HG02885 (cell line): ENCODE results near the gene TACSTD2.
"Not testable (repeated sequence)": the region's sequence is repeated elsewhere in the genome, so short reads cannot be mapped to it uniquely, and the experiment has no call there.

Experiments used
- ATAC-seq: cut with Tn5 transposase; IDR thresholded peaks from one replicate; pipeline ENCODE4 v1.9.1; 2021; ENCODE audit warnings: mild to moderate bottlenecking; ENCODE audit not compliant: unreplicated experiment, poor library complexity

The TACSTD2 gene

DNA sequence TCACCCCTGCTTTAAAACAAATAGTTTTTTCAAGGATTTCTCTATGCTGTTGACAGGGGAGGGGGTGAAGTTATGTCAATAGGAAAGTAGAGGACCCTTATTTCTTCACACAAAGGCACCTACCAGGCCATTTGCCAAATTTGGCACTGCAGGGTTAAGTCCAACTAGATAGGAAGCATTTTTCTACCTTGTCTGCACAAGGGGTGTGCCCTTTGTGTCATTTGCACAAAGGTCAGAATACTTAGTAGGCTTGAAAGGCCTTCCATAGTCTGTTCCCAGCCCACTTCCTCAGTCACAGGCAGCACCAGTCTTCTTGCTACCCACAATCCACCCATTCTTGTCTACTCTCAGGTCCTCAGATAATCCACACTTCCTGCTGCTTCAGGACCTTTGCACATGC, 7.0 kb downstream of the TACSTD2 start:
- no peak for ATAC-seq

DNA sequence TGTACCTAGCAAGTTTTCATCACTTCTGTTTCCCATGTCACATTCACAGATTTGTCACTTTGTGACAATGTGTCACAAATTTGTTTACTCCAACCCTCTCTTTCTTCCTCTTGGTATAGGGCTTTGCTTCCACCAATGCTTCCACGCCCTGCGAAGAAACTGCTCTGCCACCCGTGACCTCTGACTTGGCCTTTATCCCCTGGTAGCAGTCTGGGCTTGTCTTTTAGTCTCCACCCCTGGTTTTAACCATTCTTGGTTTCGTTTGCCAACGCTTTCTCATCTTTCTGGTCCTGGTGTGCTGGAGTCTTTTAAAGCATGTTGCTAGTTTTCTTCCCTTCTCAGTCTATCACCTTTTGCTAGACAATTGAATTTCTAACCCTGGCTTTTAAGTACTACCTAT, 8.1 kb downstream of the TACSTD2 start:
- ATAC-seq: no peak

GRCh38 chr1:58568271-58568860, 8.7 kb downstream of the TACSTD2 start:
- no peak for ATAC-seq

GRCh38 chr1:58566339-58566738, 10.7 kb downstream of the TACSTD2 start:
- ATAC-seq: no peak

- ATAC-seq: not testable (repeated sequence)
Measured at GRCh38 chr1:58563715-58564114, 13.3 kb downstream of the TACSTD2 start.

- no peak for ATAC-seq
Measured at GRCh38 chr1:58561633-58562032, 15.4 kb downstream of the TACSTD2 start.

DNA sequence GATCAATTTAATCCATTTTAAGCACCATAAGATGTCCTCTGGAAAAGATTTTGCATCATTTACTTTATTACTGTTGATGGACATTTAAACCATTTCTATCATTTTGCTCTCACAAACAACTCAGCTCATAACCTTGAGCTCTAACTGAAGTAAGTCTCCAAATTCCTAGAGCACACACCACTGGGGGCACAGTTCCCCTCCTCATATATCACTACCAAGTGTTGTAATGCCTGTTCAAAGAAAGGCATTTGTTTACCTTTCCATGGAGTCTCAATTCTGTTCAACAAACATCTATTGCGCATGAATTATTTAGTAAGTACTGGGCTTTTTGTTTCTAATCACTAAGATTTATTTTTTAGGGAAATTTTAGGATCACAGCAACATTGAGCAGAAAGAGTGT, 21.7 kb downstream of the TACSTD2 start:
- ATAC-seq: no peak

- ATAC-seq: no peak
Measured at GRCh38 chr1:58551186-58552140, 25.6 kb downstream of the TACSTD2 start.

- not testable (repeated sequence) for ATAC-seq
Measured at GRCh38 chr1:58549291-58549690, 27.8 kb downstream of the TACSTD2 start.

DNA sequence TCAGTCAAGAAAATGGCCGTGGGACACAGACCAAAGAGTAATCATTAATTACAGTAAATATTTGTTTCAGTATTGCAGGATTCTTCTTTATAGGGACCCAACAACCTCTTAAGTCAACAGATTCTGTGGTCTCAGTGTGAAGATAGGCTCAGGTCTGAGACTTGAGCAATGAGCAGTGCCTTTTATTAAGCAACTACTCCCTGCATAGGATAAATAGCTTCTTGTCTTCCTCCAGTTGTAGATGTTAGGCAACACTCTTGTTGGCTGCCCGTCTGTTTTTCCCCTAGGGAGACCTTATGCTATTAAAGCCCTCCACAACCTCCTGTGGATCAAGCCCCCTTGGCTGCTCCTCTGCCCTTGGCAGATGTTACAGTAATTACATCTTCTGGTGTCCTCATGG, 28.7 kb downstream of the TACSTD2 start:
- no peak for ATAC-seq

GRCh38 chr1:58546520-58547308, 30.3 kb downstream of the TACSTD2 start, which contains the start of gene OMA1:
TSS of gene OMA1 (minus strand) at chr1:58546726. CDS start at chr1:58539294, 7,432 bp downstream.
- ATAC-seq: peak; percentile 97

DNA sequence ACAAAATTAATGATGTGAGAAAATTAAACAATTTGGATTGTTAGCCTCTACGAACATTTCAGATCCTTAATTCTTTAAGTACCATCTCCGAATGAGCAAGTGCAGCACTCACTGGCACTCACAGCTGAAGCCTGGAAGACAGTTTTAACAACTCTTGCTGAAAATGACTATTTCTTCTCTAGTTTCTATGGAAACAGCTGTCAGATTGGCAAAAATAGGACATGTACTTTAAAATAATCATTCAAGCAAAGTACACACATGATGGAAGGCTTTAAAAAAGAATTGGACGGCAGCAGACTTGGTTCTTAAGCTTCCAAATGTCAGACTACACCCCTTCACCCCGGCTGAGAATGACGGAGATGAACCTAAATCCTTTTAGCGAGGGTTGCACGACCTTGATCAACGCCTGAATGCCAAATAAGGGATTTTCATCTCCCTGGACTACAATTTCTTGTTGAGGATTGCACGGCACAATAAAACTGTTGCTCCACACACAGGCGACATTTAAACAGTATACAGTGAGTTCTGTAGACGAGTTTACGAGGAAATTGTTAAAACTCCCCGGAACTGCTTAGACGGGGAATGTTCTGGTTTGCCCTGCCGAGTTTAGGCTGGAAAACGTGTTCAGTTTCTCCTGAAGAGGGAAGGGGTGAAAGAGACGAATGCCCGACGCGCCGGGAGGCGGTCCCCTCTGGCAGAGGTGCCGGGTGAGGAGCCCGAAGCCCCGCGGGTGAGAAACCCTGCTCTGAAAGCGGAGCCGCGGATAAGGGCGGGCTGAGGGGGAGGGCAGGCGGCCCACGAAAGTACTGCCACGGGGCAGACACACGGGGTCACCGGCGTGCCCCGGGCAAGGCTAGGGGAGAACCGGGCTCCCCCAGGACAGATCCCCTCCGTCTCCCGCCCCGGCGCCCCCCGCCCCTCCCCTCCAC, 31.2 kb downstream of the TACSTD2 start:
- ATAC-seq: peak; percentile 53

DNA sequence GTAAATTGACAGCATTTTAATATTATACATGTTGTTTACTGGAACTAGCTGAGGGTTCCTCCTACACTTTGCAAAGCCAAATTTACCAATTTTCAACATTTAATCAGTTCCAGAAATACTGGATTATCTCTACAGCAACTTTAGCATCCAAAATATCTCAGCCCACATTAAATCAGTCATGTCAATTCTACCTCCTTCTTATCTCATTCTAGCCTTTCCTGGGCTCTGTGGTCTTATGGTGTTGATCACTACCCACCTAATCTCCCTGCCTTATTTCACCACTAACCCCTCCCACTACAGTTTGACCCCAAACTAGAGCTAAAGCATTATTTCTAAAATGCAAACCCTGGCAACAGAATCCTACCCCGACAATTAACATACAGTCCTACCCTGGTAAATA, 33.8 kb downstream of the TACSTD2 start:
- no peak for ATAC-seq

DNA sequence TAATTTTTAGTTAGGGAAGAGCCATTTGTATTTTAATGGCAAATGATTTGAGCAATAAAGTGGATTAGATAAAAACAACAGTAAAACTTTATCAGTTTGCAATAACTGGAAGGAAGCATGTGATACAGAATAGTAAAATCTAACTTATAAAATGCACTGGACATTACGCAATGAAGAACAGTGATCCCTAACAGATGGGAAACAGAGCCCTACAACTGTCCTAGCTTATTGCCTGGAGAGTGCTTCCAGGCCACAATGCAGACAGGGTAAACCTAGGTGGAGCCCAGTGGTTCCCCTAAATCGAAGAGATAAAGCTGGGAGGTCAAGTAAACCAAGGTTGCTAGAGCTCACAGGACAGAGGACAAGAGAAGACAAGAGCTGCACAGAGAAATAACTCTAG, 37.5 kb downstream of the TACSTD2 start:
- no peak for ATAC-seq

- no peak for ATAC-seq
Measured at GRCh38 chr1:58538821-58539220, 38.2 kb downstream of the TACSTD2 start.

GRCh38 chr1:58531842-58532241, 45.2 kb downstream of the TACSTD2 start:
- not testable (repeated sequence) for ATAC-seq

- ATAC-seq: no peak
Measured at GRCh38 chr1:58529284-58529683, 47.8 kb downstream of the TACSTD2 start.

- no peak for ATAC-seq
Measured at GRCh38 chr1:58528518-58528917, 48.5 kb downstream of the TACSTD2 start.
